GM23338 (cell line): ENCODE results near the gene GPR55. TPM values are rescaled to one million over a fixed set of nuclear protein-coding genes. Genes with fewer than 3 reads are reported as not detected.

Source experiments
- ATAC-seq: fragments of 200-7000 bp; cut with Tn5 transposase; 3 replicates; pipeline ENCODE4 v1.9.1; 2020
- DNase-seq: peaks from one replicate; pipeline ENCODE4 v3.0.0-alpha.2; 2015; ENCODE audit warnings: low spot score
- H2AFZ ChIP-seq: fragments of 200-600 bp; sonication (generic); 2 replicates; pipeline ENCODE4 v1.8.0; 2016; ENCODE audit warnings: antibody characterized with exemption, mild to moderate bottlenecking, moderate library complexity
- H3F3A ChIP-seq: fragments of 200-600 bp; sonication (generic); replicated peaks from 2 replicates; pipeline ENCODE4 v1.8.0; 2017; ENCODE audit warnings: antibody characterized with exemption, mixed run types, low read depth
- H3K27ac ChIP-seq: fragments of 200-600 bp; sonication (generic); 2 replicates; pipeline ENCODE4 v1.6.1; 2016; ENCODE audit warnings: low read depth
- H3K27me3 ChIP-seq: fragments of 200-600 bp; sonication (generic); 2 replicates; pipeline ENCODE4 v1.8.0; 2016; ENCODE audit warnings: mild to moderate bottlenecking, mixed run types, moderate library complexity; ENCODE audit not compliant: insufficient read depth
- H3K36me3 ChIP-seq: fragments of 200-600 bp; sonication (generic); 2 replicates; pipeline ENCODE4 v1.8.0; 2016; ENCODE audit warnings: mild to moderate bottlenecking; ENCODE audit not compliant: insufficient read depth
- H3K4me1 ChIP-seq: fragments of 200-600 bp; sonication (generic); 2 replicates; pipeline ENCODE4 v1.8.0; 2016; ENCODE audit warnings: mild to moderate bottlenecking, moderate library complexity; ENCODE audit not compliant: insufficient read depth
- H3K4me2 ChIP-seq: fragments of 200-600 bp; sonication (generic); 2 replicates; pipeline ENCODE4 v1.7.1; 2017; ENCODE audit warnings: mixed run types
- H3K4me3 ChIP-seq: fragments of 200-600 bp; sonication (generic); 2 replicates; pipeline ENCODE4 v1.6.1; 2016; ENCODE audit warnings: mixed run types
- H3K79me2 ChIP-seq: fragments of 200-600 bp; sonication (generic); replicated peaks from 2 replicates; pipeline ENCODE4 v1.8.0; 2017; ENCODE audit warnings: mild to moderate bottlenecking; ENCODE audit not compliant: insufficient read depth
- H3K9me2 ChIP-seq: fragments of 200-600 bp; sonication (generic); 2 replicates; pipeline ENCODE4 v1.8.0; 2017; ENCODE audit not compliant: insufficient read depth
- H4K20me1 ChIP-seq: fragments of 200-600 bp; sonication (generic); replicated peaks from 2 replicates; pipeline ENCODE4 v1.8.0; 2017; ENCODE audit warnings: mild to moderate bottlenecking; ENCODE audit not compliant: insufficient read depth
- H3K27ac Mint-ChIP-seq: 2 replicates; pipeline ENCODE4 v1.8.0; 2020; ENCODE audit warnings: inconsistent platforms, mild to moderate bottlenecking, moderate library complexity, mixed read lengths
- H3K27me3 Mint-ChIP-seq: 3 replicates; pipeline ENCODE4 v1.8.0; 2022; ENCODE audit warnings: low read depth, mild to moderate bottlenecking, moderate library complexity, mixed read lengths, inconsistent platforms; ENCODE audit not compliant: insufficient read depth, poor library complexity
- H3K36me3 Mint-ChIP-seq: 3 replicates; pipeline ENCODE4 v1.8.0; 2021; ENCODE audit warnings: low read depth, mild to moderate bottlenecking, inconsistent platforms, moderate library complexity, mixed read lengths
- H3K4me1 Mint-ChIP-seq: 3 replicates; pipeline ENCODE4 v1.8.0; 2020; ENCODE audit warnings: mild to moderate bottlenecking, inconsistent platforms, mixed read lengths
- H3K4me3 Mint-ChIP-seq: 3 replicates; pipeline ENCODE4 v1.8.0; 2021; ENCODE audit warnings: moderate library complexity, mild to moderate bottlenecking, inconsistent platforms, mixed read lengths
- H3K9me3 Mint-ChIP-seq: 3 replicates; pipeline ENCODE4 v1.8.0; 2020; ENCODE audit warnings: moderate library complexity, mild to moderate bottlenecking, inconsistent platforms, mixed read lengths
- CREB1 ChIP-seq: fragments of 250-450 bp; sonication (Bioruptor Pico); IDR thresholded peaks from 2 replicates; pipeline ENCODE4 v1.5.0; 2020; ENCODE audit warnings: low read depth, mild to moderate bottlenecking, moderate library complexity
- EZH2 ChIP-seq: fragments of 200-600 bp; sonication (generic); IDR thresholded peaks from one replicate; pipeline ENCODE4 v1.8.0; 2017; ENCODE audit warnings: antibody characterized with exemption, mild to moderate bottlenecking, low read depth; ENCODE audit not compliant: unreplicated experiment
- EZH2phosphoT487 ChIP-seq: fragments of 200-600 bp; sonication (generic); IDR thresholded peaks from one replicate; pipeline ENCODE4 v1.8.1; 2018; ENCODE audit warnings: antibody characterized with exemption; ENCODE audit not compliant: unreplicated experiment
- JUNB ChIP-seq: IDR thresholded peaks from one replicate; pipeline ENCODE4 v1.6.1; 2016; ENCODE audit warnings: antibody characterized with exemption; ENCODE audit not compliant: unreplicated experiment
- REST ChIP-seq: IDR thresholded peaks from one replicate; pipeline ENCODE4 v1.6.1; 2018; ENCODE audit warnings: antibody characterized with exemption; ENCODE audit not compliant: unreplicated experiment
- STAT1 ChIP-seq: IDR thresholded peaks from one replicate; pipeline ENCODE4 v1.6.1; 2016; ENCODE audit warnings: antibody characterized with exemption; ENCODE audit not compliant: unreplicated experiment
- ZNF462 ChIP-seq: fragments of 250-450 bp; sonication (Bioruptor Pico); IDR thresholded peaks from 2 replicates; pipeline ENCODE4 v1.5.0; 2020; ENCODE audit warnings: mild to moderate bottlenecking, moderate library complexity
- polyA plus RNA-seq: library from polyadenylated mRNA; unstranded; fragments of >200 nt; fragmentation: Nextera tagmentation; extraction: Ambion mirVana; gene quantifications from 2 replicates; pipeline ENCODE4 v1.2.1, GENCODE V29; 2016
- total RNA-seq: library from RNA; depleted of rRNA; stranded (reverse); fragments of >200 nt; shearing (Covaris generic); gene quantifications from 2 replicates; pipeline ENCODE4 v1.2.3, GENCODE V29; 2014

GPR55 gene
- total and polyA plus RNA-seq, 2 experiments from 2014 or later = not detected

- H3K4me3 Mint-ChIP-seq = peak overlapping the region; percentile 92
- Histone ChIP-seq H3K27me3 (no peaks in the 10 kb centered on the region), H3F3A (peaks cover 9% of the 10 kb centered on the region; the same call in 1 of the 2 replicates), H3K4me3 (peak overlapping the region; percentile 98), H3K4me1 (peaks cover 51% of the 10 kb centered on the region), H3K4me2 (peak overlapping the region; percentile 88), H3K36me3 (no peaks in the 10 kb centered on the region), H2AFZ (peak overlapping the region; percentile 98), H3K9me2 (no peaks in the 10 kb centered on the region), H3K79me2 (peaks cover 43% of the 10 kb centered on the region), H4K20me1 (peaks cover 8% of the 10 kb centered on the region; the same call in 1 of the 2 replicates), H3K27ac (peak overlapping the region; percentile 88)
- DNase-seq (no peak), ATAC-seq (peak; percentile 1)
- no peaks in the 10 kb centered on the region for H3K9me3 Mint-ChIP-seq
- peaks cover 61% of the 10 kb centered on the region for H3K4me1 Mint-ChIP-seq
- TF ChIP-seq CREB1 (CRISPR knock-in tag) (no peak), EZH2 (no peak), ZNF462 (no peak), STAT1 (no peak), REST (no peak), JUNB (no peak), EZH2phosphoT487 (no peak)
- H3K36me3 Mint-ChIP-seq = peaks cover 11% of the 10 kb centered on the region; the same call in 2 of the 3 replicates
- peak overlapping the region; percentile 95 for H3K27ac Mint-ChIP-seq
- peaks cover 22% of the 10 kb centered on the region for H3K27me3 Mint-ChIP-seq
Measured at GRCh38 chr2:230864122-230864604, 60.9 kb downstream of the GPR55 start.
